ENCODE data around the gene DLD. TPM values are rescaled to one million over a fixed set of nuclear protein-coding genes. Genes with fewer than 3 reads are reported as not detected.

DLD gene
- total and polyA plus RNA-seq, 2 of the 13 experiments (the other 11 are each of a cell fraction or from before 2014, with no cell fraction given) = 56.8 to 95.2 TPM

DNA sequence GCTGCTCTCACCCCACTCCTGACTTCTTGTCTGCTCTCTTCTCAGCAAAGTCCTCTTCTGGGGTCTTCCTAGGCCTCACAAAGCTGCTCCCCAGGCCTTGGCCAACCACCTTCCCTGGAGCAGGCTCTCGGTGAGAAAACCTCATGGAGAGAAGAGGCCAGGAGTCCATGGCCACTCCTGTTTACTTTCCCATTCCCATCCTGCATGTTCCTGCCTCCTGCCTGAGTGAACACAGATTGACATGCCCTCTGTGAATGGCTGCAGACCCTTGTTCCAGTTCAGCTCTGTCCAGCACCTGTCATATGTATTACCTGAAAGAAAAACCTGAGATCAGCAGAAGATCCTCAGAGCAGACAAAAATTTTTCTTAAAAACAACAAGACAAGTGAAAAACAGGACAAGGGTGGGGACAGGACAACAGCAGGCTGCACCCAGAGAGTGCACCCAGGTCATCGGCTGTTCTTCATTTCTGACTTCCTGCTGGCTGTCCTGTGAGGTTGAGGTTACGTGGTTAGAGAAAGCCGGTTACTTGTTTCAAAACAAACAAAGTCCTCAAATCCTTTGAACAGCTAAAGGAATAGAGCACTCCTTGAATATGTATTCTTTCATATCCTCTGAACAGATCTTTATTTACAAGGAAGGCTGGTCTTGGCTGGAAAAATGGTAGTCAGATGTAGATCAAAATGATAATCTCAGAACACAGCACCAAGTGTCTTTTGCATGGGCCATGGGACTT lies 34.0 kb upstream of the DLD start (continued):
- TF ChIP-seq ZNF816 (CRISPR knock-in tag; IDR thresholded peaks at IDR 0.05; ENCODE audit: borderline replicate concordance) (peak; percentile 34; the same call in 1 of the 2 replicates), ZNF644 (CRISPR knock-in tag; IDR thresholded peaks at IDR 0.05; ENCODE audit: low read depth) (peak; percentile 86), ZMYM2 (CRISPR knock-in tag; IDR thresholded peaks at IDR 0.05) (no peak), ELF3 (CRISPR knock-in tag; IDR thresholded peaks at IDR 0.05) (peak; percentile 70; the same call in 1 of the 2 replicates), NR2F6 (IDR thresholded peaks at IDR 0.05) (peak; percentile 44), NR2F6 (CRISPR knock-in tag; IDR thresholded peaks at IDR 0.05) (peak; percentile 77; the same call in 1 of the 2 replicates), MEIS1 (CRISPR knock-in tag; IDR thresholded peaks at IDR 0.05; ENCODE audit: borderline replicate concordance) (peak; percentile 75), MIER2 (CRISPR knock-in tag; IDR thresholded peaks at IDR 0.05) (peak; percentile 89), ZNF670 (CRISPR knock-in tag; IDR thresholded peaks at IDR 0.05; ENCODE audit: borderline replicate concordance) (peak; percentile 13; the same call in 1 of the 2 replicates), MYC (CRISPR knock-in tag; IDR thresholded peaks at IDR 0.05; ENCODE audit: borderline replicate concordance) (peak; percentile 62; the same call in 1 of the 2 replicates), KDM6A (CRISPR knock-in tag; IDR thresholded peaks at IDR 0.05; ENCODE audit: low read depth) (peak; percentile 52; the same call in 1 of the 2 replicates), ZNF598 (CRISPR knock-in tag; IDR thresholded peaks at IDR 0.05; ENCODE audit: borderline replicate concordance) (0 out of 2 replicates have a peak, but pooled peaks have one; percentile 71)
- TF ChIP-seq, protein P1, sequence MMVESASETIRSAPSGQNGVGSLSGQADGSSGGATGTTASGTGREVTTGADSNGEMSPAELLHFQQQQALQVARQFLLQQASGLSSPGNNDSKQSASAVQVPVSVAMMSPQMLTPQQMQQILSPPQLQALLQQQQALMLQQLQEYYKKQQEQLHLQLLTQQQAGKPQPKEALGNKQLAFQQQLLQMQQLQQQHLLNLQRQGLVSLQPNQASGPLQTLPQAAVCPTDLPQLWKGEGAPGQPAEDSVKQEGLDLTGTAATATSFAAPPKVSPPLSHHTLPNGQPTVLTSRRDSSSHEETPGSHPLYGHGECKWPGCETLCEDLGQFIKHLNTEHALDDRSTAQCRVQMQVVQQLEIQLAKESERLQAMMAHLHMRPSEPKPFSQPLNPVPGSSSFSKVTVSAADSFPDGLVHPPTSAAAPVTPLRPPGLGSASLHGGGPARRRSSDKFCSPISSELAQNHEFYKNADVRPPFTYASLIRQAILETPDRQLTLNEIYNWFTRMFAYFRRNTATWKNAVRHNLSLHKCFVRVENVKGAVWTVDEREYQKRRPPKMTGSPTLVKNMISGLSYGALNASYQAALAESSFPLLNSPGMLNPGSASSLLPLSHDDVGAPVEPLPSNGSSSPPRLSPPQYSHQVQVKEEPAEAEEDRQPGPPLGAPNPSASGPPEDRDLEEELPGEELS (CRISPR knock-in tag; IDR thresholded peaks at IDR 0.05) = peak; percentile 30; the same call in 1 of the 2 replicates
- TF ChIP-seq, protein P2, sequence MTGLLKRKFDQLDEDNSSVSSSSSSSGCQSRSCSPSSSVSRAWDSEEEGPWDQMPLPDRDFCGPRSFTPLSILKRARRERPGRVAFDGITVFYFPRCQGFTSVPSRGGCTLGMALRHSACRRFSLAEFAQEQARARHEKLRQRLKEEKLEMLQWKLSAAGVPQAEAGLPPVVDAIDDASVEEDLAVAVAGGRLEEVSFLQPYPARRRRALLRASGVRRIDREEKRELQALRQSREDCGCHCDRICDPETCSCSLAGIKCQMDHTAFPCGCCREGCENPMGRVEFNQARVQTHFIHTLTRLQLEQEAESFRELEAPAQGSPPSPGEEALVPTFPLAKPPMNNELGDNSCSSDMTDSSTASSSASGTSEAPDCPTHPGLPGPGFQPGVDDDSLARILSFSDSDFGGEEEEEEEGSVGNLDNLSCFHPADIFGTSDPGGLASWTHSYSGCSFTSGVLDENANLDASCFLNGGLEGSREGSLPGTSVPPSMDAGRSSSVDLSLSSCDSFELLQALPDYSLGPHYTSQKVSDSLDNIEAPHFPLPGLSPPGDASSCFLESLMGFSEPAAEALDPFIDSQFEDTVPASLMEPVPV (CRISPR knock-in tag; IDR thresholded peaks at IDR 0.05) = no peak
- TF ChIP-seq, protein P3, sequence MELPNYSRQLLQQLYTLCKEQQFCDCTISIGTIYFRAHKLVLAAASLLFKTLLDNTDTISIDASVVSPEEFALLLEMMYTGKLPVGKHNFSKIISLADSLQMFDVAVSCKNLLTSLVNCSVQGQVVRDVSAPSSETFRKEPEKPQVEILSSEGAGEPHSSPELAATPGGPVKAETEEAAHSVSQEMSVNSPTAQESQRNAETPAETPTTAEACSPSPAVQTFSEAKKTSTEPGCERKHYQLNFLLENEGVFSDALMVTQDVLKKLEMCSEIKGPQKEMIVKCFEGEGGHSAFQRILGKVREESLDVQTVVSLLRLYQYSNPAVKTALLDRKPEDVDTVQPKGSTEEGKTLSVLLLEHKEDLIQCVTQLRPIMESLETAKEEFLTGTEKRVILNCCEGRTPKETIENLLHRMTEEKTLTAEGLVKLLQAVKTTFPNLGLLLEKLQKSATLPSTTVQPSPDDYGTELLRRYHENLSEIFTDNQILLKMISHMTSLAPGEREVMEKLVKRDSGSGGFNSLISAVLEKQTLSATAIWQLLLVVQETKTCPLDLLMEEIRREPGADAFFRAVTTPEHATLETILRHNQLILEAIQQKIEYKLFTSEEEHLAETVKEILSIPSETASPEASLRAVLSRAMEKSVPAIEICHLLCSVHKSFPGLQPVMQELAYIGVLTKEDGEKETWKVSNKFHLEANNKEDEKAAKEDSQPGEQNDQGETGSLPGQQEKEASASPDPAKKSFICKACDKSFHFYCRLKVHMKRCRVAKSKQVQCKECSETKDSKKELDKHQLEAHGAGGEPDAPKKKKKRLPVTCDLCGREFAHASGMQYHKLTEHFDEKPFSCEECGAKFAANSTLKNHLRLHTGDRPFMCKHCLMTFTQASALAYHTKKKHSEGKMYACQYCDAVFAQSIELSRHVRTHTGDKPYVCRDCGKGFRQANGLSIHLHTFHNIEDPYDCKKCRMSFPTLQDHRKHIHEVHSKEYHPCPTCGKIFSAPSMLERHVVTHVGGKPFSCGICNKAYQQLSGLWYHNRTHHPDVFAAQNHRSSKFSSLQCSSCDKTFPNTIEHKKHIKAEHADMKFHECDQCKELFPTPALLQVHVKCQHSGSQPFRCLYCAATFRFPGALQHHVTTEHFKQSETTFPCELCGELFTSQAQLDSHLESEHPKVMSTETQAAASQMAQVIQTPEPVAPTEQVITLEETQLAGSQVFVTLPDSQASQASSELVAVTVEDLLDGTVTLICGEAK (IDR thresholded peaks at IDR 0.05) = no peak
- TF ChIP-seq, protein P3 (CRISPR knock-in tag; IDR thresholded peaks at IDR 0.05) = 0 out of 2 replicates have a peak, but pooled peaks have one; percentile 10

All from HepG2 (cell line).